Measurements from ENCODE around the gene RAB11FIP4.
A peak's percentile ranks its signal among the peaks of the same experiment; 100 is the strongest.

The RAB11FIP4 gene

DNA sequence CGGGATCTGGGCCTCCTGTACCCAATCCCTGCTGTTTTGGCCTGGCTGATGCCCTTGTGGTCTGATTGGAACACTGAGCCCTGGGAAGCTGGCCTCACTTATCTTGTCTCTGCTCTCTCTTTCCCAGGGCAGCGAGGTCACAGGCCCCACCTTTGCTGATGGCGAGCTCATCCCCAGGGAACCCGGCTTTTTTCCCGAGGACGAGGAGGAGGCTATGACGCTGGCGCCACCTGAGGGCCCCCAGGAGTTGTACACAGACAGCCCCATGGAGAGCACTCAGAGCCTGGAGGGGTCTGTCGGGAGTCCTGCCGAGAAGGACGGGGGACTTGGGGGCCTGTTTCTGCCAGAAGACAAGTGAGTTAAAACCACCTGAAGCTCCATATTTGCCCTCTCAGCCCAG lies 126.0 kb downstream of the RAB11FIP4 start:
- DNase-seq (ENCODE audit: low read depth), result peak; percentile 51
- TF ChIP-seq, protein P1, sequence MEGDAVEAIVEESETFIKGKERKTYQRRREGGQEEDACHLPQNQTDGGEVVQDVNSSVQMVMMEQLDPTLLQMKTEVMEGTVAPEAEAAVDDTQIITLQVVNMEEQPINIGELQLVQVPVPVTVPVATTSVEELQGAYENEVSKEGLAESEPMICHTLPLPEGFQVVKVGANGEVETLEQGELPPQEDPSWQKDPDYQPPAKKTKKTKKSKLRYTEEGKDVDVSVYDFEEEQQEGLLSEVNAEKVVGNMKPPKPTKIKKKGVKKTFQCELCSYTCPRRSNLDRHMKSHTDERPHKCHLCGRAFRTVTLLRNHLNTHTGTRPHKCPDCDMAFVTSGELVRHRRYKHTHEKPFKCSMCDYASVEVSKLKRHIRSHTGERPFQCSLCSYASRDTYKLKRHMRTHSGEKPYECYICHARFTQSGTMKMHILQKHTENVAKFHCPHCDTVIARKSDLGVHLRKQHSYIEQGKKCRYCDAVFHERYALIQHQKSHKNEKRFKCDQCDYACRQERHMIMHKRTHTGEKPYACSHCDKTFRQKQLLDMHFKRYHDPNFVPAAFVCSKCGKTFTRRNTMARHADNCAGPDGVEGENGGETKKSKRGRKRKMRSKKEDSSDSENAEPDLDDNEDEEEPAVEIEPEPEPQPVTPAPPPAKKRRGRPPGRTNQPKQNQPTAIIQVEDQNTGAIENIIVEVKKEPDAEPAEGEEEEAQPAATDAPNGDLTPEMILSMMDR (IDR thresholded peaks at IDR 0.05; ENCODE audit: low read depth, low read length), result peak; percentile 63
- TF ChIP-seq, protein P2, sequence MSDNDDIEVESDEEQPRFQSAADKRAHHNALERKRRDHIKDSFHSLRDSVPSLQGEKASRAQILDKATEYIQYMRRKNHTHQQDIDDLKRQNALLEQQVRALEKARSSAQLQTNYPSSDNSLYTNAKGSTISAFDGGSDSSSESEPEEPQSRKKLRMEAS (IDR thresholded peaks at IDR 0.05; ENCODE audit: low read depth, low read length), result no peak
- TF ChIP-seq MYC (IDR thresholded peaks at IDR 0.05; ENCODE audit: low read depth, low read length), result no peak
- H3K4me3 ChIP-seq (ENCODE audit: low read depth, low read length), result no peak overlapping the region

DNA sequence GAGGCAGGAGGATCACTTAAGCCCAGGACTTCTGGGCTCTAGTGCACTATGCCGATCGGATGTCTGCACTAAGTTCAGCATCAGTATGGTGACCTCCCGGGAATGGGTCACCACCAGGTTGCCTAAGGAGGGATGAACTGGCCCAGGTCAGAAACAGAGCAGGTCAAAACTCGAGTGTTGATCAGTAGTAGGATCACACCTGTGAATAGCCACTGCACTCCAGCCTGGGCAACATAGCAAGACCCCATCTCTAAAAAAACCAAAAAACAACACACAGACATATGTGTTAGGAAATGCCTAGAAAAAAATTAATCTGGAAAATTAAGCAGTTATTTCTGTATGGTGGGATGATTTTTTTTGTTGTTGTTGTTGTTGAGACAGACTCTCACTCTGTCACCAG lies 127.0 kb downstream of the RAB11FIP4 start:
- no peak for TF ChIP-seq MYC (IDR thresholded peaks at IDR 0.05; ENCODE audit: low read depth, low read length)
- no peak for TF ChIP-seq POLR2A (IDR thresholded peaks at IDR 0.05; ENCODE audit: extremely low read depth, insufficient read length)
- TF ChIP-seq, protein P2 (IDR thresholded peaks at IDR 0.05; ENCODE audit: low read depth, low read length), result no peak
- TF ChIP-seq, protein P1 (IDR thresholded peaks at IDR 0.05; ENCODE audit: low read depth, low read length), result no peak
- no peak overlapping the region for H3K4me3 ChIP-seq (ENCODE audit: low read depth, low read length)
- DNase-seq (ENCODE audit: low read depth), result no peak

DNA sequence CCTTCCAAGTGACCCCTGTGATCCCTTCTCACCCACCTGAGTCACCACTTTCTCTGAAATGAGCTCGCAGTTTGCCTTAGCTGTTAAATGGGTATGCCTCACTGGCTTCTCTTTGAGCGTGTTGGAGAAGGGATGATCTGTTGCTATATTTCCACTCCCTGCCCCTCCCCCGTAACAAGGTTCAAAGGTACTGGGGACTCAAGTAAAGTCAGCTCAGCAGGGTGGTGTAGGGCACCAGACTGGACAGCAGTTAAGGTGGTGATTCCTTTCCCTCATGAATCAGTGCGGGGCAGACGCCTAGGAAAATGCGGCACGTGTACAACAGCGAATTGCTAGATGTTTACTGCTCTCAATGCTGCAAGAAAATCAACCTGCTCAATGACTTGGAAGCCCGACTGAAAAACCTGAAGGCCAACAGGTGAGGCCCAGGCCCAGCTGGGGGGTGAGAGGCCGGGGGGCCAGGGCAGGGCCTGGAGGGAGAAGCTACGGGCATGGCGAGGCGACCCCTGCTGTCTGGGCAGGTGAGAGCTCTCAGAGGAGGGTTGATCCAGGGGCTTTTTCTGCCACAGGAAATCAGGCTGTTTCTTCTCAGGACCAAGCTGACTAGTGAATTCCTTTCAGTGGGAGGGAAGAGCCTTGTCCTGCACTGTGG lies 130.3 kb downstream of the RAB11FIP4 start:
- H3K4me3 ChIP-seq (ENCODE audit: low read depth, low read length), result no peak overlapping the region
- no peak for DNase-seq (ENCODE audit: low read depth)
- TF ChIP-seq, protein P2 (IDR thresholded peaks at IDR 0.05; ENCODE audit: low read depth, low read length), result no peak
- no peak for TF ChIP-seq POLR2A (IDR thresholded peaks at IDR 0.05; ENCODE audit: extremely low read depth, insufficient read length)
- no peak for TF ChIP-seq MYC (IDR thresholded peaks at IDR 0.05; ENCODE audit: low read depth, low read length)
- TF ChIP-seq, protein P1 (IDR thresholded peaks at IDR 0.05; ENCODE audit: low read depth, low read length), result no peak

DNA sequence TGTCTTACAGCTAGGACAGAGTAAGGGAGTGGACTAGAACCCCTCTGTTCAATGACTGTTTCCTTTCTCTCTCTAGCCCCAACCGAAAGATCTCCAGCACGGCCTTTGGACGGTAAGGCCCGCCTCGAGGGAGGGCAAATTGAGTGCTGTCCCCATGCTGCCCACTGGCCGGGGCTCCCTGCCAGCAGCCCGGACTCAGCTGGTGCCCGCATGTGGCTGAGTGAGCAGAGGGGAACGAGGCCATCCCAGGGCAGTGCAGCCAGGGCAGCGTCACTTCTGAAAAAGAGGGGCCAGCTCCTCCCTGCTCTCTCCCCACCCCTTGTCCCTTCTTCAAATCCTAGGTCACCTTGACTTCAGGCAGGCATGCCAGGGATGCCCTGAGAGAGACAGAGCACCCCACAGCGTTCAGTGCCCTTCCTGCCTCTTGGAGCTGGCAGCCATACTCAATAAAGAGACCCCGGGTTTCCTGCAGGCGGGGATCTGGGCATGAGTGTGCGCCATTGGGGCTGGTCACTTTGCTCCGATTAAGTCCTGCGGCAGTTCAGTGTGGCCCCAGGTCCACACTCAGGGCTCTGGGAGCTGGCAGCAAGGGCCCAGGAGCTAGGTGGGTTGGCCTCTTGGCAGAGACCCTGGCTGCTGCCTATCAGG lies 130.9 kb downstream of the RAB11FIP4 start:
- TF ChIP-seq MYC (IDR thresholded peaks at IDR 0.05; ENCODE audit: low read depth, low read length) (no peak), POLR2A (IDR thresholded peaks at IDR 0.05; ENCODE audit: extremely low read depth, insufficient read length) (no peak)
- TF ChIP-seq, protein P2 (IDR thresholded peaks at IDR 0.05; ENCODE audit: low read depth, low read length), result no peak
- no peak for DNase-seq (ENCODE audit: low read depth)
- H3K4me3 ChIP-seq (ENCODE audit: low read depth, low read length), result no peak overlapping the region

DNA sequence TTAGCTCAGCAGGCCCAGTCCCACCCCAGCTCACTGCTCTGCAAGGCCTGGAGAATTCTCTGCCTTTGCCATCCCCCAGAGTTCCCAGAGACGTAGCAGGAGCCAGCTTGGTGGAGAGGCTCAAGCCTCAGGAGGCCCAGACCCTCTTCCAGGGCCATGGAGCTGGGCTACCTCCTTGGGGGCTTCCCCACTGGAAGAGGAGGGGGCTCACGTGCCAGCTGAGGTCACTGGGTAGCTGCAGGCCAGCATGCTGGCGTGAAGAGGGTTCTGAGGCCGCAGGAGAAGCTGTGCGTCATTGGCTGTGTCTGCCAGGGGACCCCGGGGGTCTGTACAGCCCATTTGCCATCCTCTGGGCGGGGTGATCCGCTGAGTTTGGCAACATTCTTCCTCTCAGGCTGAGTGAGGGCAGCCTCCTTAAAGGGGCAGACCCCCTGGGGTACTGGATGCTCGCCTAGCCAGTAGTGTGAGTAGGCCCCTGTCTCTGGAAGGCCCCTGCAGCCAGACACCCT lies 131.6 kb downstream of the RAB11FIP4 start:
- TF ChIP-seq POLR2A (IDR thresholded peaks at IDR 0.05; ENCODE audit: extremely low read depth, insufficient read length) (no peak), MYC (IDR thresholded peaks at IDR 0.05; ENCODE audit: low read depth, low read length) (no peak)
- TF ChIP-seq, protein P2 (IDR thresholded peaks at IDR 0.05; ENCODE audit: low read depth, low read length), result no peak
- TF ChIP-seq, protein P1 (IDR thresholded peaks at IDR 0.05; ENCODE audit: low read depth, low read length), result no peak
- H3K4me3 ChIP-seq (ENCODE audit: low read depth, low read length), result no peak overlapping the region
- no peak for DNase-seq (ENCODE audit: low read depth)

Measured in NB4 (cell line).